GM18909 (cell line): ENCODE results near the gene OLR1.

Experiments
- ATAC-seq: cut with Tn5 transposase; IDR thresholded peaks from one replicate; pipeline ENCODE4 v1.9.1; 2021; ENCODE audit warnings: mild to moderate bottlenecking; ENCODE audit not compliant: unreplicated experiment, poor library complexity

OLR1 gene

DNA sequence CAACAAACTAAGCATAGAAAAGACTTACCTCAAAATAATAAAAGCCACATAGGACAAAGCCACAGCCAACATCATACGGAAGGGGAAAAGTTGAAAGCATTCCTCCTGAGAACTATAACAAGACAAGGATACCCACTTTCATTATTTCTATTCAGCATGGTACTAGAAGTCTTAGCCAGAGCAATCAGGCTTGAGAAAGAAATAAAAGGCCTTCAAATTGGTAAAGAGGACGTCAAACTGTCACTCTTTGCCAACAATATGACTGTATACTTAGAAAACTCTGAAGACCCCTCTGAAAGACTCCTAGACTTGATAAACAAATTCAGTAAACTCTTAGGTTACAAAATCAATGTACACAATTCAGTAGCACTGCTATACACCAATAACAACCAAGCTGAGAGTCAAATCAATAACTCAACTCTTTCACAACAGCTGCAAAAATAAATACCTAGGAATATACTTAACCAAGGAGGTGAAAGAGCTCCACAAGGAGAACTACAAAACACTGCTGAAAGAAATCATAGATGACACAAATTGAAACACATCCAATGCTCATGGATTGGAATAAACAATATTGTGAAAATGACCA lies 61.6 kb downstream of the OLR1 start:
- ATAC-seq: no peak
